Gastroesophageal sphincter (tissue), 4 donors: ENCODE data around the gene CSAD. TPM values are rescaled to one million over a fixed set of nuclear protein-coding genes. Genes with fewer than 3 reads are reported as not detected.

Source experiments
- ATAC-seq: fragments of 150-250 bp; one replicate; pipeline ENCODE4 v1.9.1; 2016; ENCODE audit warnings: mild to moderate bottlenecking, moderate library complexity
- H3K27ac ChIP-seq, 4 donors: fragments of 200-600 bp; sonication (generic) in 3 of 4; 1 replicate in 3 of 4; 2 replicates in 1 of 4; pipeline ENCODE4 v1.5.1; 2016 to 2019
- H3K27me3 ChIP-seq: fragments of 200-600 bp; sonication (generic); one replicate; pipeline ENCODE4 v1.5.1; 2019
- H3K36me3 ChIP-seq, 2 donors: fragments of 200-600 bp; sonication (generic); one replicate each; pipeline ENCODE4 v1.5.1; 2019; ENCODE audit warnings: control low read depth in 1 of 2
- H3K4me1 ChIP-seq, 3 donors: fragments of 200-600 bp; sonication (generic); 1 replicate in 2 of 3; 2 replicates in 1 of 3; pipeline ENCODE4 v1.5.1; 2016 to 2019; ENCODE audit warnings: control low read depth in 2 of 3
- H3K4me3 ChIP-seq, 2 donors: fragments of 200-600 bp; sonication (generic); one replicate each; pipeline ENCODE4 v1.5.1; 2019; ENCODE audit warnings: mild to moderate bottlenecking in 1 of 2, moderate library complexity in 1 of 2
- H3K9me3 ChIP-seq, 3 donors: fragments of 200-600 bp; sonication (generic); one replicate each; pipeline ENCODE4 v1.5.1; 2017 to 2019; ENCODE audit warnings: control low read depth in 2 of 3
- EP300 ChIP-seq: sonication (generic); formaldehyde crosslinking; IDR thresholded peaks from one replicate; pipeline ENCODE4 v1.6.1; 2017; ENCODE audit warnings: antibody characterized with exemption, mild to moderate bottlenecking
- POLR2A ChIP-seq, 2 donors: fragments of 450-650 bp; IDR thresholded peaks; one replicate each; pipeline ENCODE4 v1.6.1; 2017; ENCODE audit warnings: antibody characterized with exemption in 2 of 2, mild to moderate bottlenecking in 2 of 2, moderate library complexity in 1 of 2
- POLR2AphosphoS5 ChIP-seq: sonication (generic); formaldehyde crosslinking; IDR thresholded peaks from one replicate; pipeline ENCODE4 v1.6.1; 2017; ENCODE audit warnings: antibody characterized with exemption
- WGBS, 2 donors: methylation state at CpG; one replicate each; pipeline ENCODE4 v1.1.5; 2018; ENCODE audit warnings: low coverage in 1 of 2; 5-methylcytosine and 5-hydroxymethylcytosine counted together
- total RNA-seq, 4 donors: library from RNA; depleted of rRNA; stranded (reverse); fragments of >200 nt; gene quantifications; one replicate each; pipeline ENCODE4 v1.1.0, GENCODE V29; 2016
- TF ChIP-seq, protein P1 (sequence below), 4 experiments: fragments of 200-600 bp in 2 of 4; fragments of 450-650 bp in 2 of 4; sonication (generic) in 1 of 4; IDR thresholded peaks; one replicate each; pipeline ENCODE4 v1.5.1; 2017 to 2019; ENCODE audit warnings: antibody characterized with exemption in 4 of 4, mild to moderate bottlenecking in 2 of 4, moderate library complexity in 2 of 4

Gene CSAD
- total RNA-seq, 4 donors from 2014 or later: 11.3 to 47.5 (median 24.1) TPM

GRCh38 chr12:53152390-53152789 is 28.3 kb downstream of the CSAD start:
- no peak overlapping the region for H3K4me3 ChIP-seq
- H3K36me3 ChIP-seq: peaks cover 0 to 5% of the 10 kb centered on the region in 2 donors
- H3K27ac ChIP-seq: no peak overlapping the region
- H3K9me3 ChIP-seq: no peaks in the 10 kb centered on the region
- TF ChIP-seq POLR2AphosphoS5: no peak
- TF ChIP-seq, protein P1, sequence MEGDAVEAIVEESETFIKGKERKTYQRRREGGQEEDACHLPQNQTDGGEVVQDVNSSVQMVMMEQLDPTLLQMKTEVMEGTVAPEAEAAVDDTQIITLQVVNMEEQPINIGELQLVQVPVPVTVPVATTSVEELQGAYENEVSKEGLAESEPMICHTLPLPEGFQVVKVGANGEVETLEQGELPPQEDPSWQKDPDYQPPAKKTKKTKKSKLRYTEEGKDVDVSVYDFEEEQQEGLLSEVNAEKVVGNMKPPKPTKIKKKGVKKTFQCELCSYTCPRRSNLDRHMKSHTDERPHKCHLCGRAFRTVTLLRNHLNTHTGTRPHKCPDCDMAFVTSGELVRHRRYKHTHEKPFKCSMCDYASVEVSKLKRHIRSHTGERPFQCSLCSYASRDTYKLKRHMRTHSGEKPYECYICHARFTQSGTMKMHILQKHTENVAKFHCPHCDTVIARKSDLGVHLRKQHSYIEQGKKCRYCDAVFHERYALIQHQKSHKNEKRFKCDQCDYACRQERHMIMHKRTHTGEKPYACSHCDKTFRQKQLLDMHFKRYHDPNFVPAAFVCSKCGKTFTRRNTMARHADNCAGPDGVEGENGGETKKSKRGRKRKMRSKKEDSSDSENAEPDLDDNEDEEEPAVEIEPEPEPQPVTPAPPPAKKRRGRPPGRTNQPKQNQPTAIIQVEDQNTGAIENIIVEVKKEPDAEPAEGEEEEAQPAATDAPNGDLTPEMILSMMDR (IDR thresholded peaks at IDR 0.05): no peak
- no peak for TF ChIP-seq EP300
- TF ChIP-seq POLR2A (IDR thresholded peaks at IDR 0.05): no peak
- no peaks in the 10 kb centered on the region for H3K27me3 ChIP-seq
- ATAC-seq: no peak
- peaks cover 0 to 35% (median 0%) of the 10 kb centered on the region in 3 donors for H3K4me1 ChIP-seq

DNA sequence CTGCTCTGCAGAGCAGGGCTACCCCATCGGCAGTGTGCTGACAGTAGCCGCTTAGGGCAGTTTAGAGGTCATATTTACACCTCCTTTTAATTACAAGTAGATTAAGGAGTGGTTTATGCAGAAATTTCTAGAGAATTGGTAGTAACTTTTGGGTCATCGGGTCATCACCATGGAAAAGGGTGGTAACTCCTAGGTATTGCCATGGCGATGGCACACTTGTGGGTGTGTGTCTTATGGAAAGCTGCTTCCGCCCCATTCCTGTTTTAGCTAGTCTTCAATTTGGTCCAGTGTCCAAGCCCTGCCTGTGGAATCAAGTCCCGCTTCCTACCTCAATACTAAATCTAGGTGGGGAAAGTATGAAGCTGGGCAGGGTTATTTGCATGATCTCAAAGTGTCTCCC is 29.7 kb downstream of the CSAD start:
- H3K27ac ChIP-seq: no peak overlapping the region
- H3K36me3 ChIP-seq: no peaks in the 10 kb centered on the region
- ATAC-seq: no peak
- H3K27me3 ChIP-seq: no peaks in the 10 kb centered on the region
- 90 to 92% methylated on average over 2 to 6 of the region's 6 CpGs for WGBS, 2 donors
- no peaks in the 10 kb centered on the region for H3K9me3 ChIP-seq
- H3K4me3 ChIP-seq: no peak overlapping the region
- H3K4me1 ChIP-seq: peaks cover 0 to 21% (median 0%) of the 10 kb centered on the region in 3 donors
- TF ChIP-seq EP300: no peak

DNA sequence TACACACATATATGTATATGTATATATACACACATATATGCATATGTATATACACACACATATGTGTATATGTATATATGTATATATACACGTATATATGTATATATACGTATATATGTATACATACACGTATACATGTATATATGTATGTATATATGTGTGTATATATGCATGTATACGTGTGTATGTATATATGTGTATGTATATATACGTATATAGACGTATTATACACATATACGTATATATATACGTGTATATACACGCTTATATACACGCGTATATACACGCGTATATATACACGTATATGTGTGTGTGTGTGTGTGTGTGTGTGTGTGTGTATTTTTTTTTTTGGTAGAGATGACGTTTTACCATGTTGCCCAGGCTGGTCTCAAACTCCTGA is 33.1 kb downstream of the CSAD start:
- no peaks in the 10 kb centered on the region for H3K36me3 ChIP-seq
- no peak overlapping the region for H3K27ac ChIP-seq
- H3K4me1 ChIP-seq: peaks cover 0 to 7% (median 0%) of the 10 kb centered on the region in 3 donors
- no peak overlapping the region for H3K4me3 ChIP-seq
- H3K9me3 ChIP-seq: no peaks in the 10 kb centered on the region
- ATAC-seq: no peak
- 80 to 82% methylated on average over 15 of the region's 15 CpGs for WGBS, 2 donors
- TF ChIP-seq EP300 (no peak), POLR2AphosphoS5 (no peak), POLR2A (IDR thresholded peaks at IDR 0.05) (no peak)
- TF ChIP-seq, protein P1 (IDR thresholded peaks at IDR 0.05): no peak
- H3K27me3 ChIP-seq: no peaks in the 10 kb centered on the region

GRCh38 chr12:53147181-53147580 is 33.5 kb downstream of the CSAD start:
- H3K27me3 ChIP-seq: no peaks in the 10 kb centered on the region
- no peaks in the 10 kb centered on the region for H3K9me3 ChIP-seq
- no peak for TF ChIP-seq POLR2A (IDR thresholded peaks at IDR 0.05)
- TF ChIP-seq POLR2AphosphoS5: no peak
- TF ChIP-seq EP300: no peak
- TF ChIP-seq, protein P1 (IDR thresholded peaks at IDR 0.05): no peak
- H3K27ac ChIP-seq: no peak overlapping the region
- no peaks in the 10 kb centered on the region for H3K36me3 ChIP-seq
- H3K4me3 ChIP-seq: no peak overlapping the region
- peaks cover 0 to 7% (median 0%) of the 10 kb centered on the region in 3 donors for H3K4me1 ChIP-seq
- ATAC-seq: no peak
- WGBS, 2 donors: 77 to 88% methylated on average over 4 to 5 of the region's 5 CpGs

DNA sequence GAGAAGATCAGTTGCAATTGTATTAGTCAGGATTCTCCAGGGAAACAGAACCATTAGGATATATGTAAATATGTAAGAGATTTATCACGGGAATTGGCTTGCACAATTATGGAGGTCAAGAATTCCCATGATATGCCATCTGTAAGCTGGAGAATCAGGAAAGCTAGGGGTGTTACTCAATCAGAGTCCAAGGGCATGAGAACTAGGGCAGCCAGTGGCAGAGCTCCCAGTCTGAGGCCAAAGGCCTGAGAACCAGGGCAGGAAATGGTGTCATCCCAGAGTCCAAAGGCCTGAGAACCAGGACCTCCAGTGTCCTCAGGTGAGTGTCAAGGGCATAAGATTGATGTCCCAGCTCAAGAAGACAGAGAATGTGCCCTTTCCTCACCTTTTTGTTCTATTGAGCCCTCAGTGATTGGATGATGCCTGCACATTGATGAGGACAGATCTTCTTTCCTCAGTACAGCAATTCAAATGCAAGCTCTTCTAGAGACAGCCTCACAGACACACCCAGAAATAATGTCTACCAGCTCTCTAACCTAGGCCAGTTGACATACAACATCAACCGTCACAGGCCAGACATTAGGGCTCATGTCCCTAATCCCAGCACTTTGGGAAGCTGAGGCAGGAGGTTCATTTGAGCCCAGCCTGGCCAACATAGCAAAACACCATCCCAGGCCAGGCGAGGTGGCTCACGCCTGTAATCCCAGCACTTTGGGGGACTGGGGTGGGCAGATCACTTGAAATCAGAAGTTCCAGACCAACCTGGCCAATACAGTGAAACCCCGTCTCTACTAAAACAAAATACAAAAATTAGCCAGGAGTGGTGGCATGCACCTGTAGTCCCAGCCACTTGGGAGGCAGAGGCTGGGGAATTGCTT is 35.1 kb downstream of the CSAD start:
- Histone ChIP-seq H3K4me1 (peaks cover 0 to 7% (median 0%) of the 10 kb centered on the region in 3 donors), H3K27me3 (no peaks in the 10 kb centered on the region), H3K4me3 (no peak overlapping the region), H3K36me3 (no peaks in the 10 kb centered on the region), H3K27ac (no peak overlapping the region), H3K9me3 (no peaks in the 10 kb centered on the region)
- TF ChIP-seq POLR2A (IDR thresholded peaks at IDR 0.05): no peak
- TF ChIP-seq, protein P1 (IDR thresholded peaks at IDR 0.05): no peak
- TF ChIP-seq POLR2AphosphoS5: no peak
- no peak for TF ChIP-seq EP300
- WGBS, 2 donors: 83 to 93% methylated on average over 3 of the region's 5 CpGs
- ATAC-seq: no peak
